KMS-11 (cell line): ENCODE measurements around the gene LRRC27.

ENCODE experiments used
- H2AFZ ChIP-seq: fragments of 200-600 bp; sonication (generic); 2 replicates; pipeline ENCODE4 v1.6.1; 2016; ENCODE audit warnings: antibody characterized with exemption, mixed run types, low read depth
- H3K27ac ChIP-seq: fragments of 200-600 bp; sonication (generic); 2 replicates; pipeline ENCODE4 v1.6.1; 2016; ENCODE audit warnings: mild to moderate bottlenecking, mixed run types
- H3K27me3 ChIP-seq: fragments of 200-600 bp; sonication (generic); 2 replicates; pipeline ENCODE4 v1.6.1; 2017; ENCODE audit warnings: mild to moderate bottlenecking, low read depth, mixed run types, moderate library complexity; ENCODE audit not compliant: insufficient read depth
- H3K36me3 ChIP-seq: fragments of 200-600 bp; sonication (generic); 2 replicates; pipeline ENCODE4 v1.6.1; 2017; ENCODE audit warnings: mild to moderate bottlenecking, mixed run types; ENCODE audit not compliant: insufficient read depth
- H3K4me1 ChIP-seq: fragments of 200-600 bp; sonication (generic); 2 replicates; pipeline ENCODE4 v1.6.1; 2016; ENCODE audit warnings: mild to moderate bottlenecking, low read depth, mixed run types; ENCODE audit not compliant: poor library complexity, severe bottlenecking
- H3K4me2 ChIP-seq: fragments of 200-600 bp; sonication (generic); 2 replicates; pipeline ENCODE4 v1.7.0; 2016; ENCODE audit warnings: mild to moderate bottlenecking, mixed run types
- H3K4me3 ChIP-seq: fragments of 200-600 bp; sonication (generic); IDR thresholded peaks from 2 replicates; pipeline ENCODE4 v1.6.1; 2017; ENCODE audit warnings: low read depth, low read length, mixed read lengths; ENCODE audit not compliant: insufficient read depth
- H3K79me2 ChIP-seq: fragments of 200-600 bp; sonication (generic); 2 replicates; pipeline ENCODE4 v1.6.1; 2016; ENCODE audit warnings: low read depth, mixed run types; ENCODE audit not compliant: insufficient read depth
- H3K9ac ChIP-seq: fragments of 200-600 bp; sonication (generic); 2 replicates; pipeline ENCODE4 v1.6.1; 2016; ENCODE audit warnings: mild to moderate bottlenecking, mixed run types
- H4K20me1 ChIP-seq: fragments of 200-600 bp; sonication (generic); 2 replicates; pipeline ENCODE4 v1.6.1; 2016; ENCODE audit warnings: mild to moderate bottlenecking, mixed run types; ENCODE audit not compliant: insufficient read depth
- TF ChIP-seq, protein P1 (sequence below): fragments of 200-600 bp; sonication (generic); conservative IDR thresholded peaks from 2 replicates; pipeline ENCODE4 v1.6.1; 2017; ENCODE audit warnings: low read depth, mild to moderate bottlenecking, antibody characterized with exemption, low read length, moderate library complexity, mixed read lengths

LRRC27 gene

DNA sequence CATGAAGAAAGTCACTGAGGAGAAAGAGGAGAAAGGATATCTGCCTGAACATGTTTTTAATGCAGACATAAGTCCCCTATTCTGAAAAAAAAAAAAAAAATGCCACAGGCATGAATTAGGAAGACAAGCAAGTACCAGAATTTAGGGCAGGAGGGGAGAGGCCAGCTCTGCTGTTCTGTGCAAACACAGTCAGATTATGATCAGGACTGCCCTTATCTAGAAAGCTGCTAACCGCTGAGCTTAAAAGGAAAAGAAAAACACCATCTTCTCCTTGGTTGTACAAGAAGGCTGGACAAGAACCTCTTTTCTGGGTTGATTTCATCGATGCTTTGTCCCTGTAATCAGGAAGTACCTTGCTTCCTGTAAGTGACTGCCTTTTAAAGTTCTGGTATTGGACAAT lies 49.7 kb downstream of the LRRC27 start:
- H3K9ac ChIP-seq: no peak overlapping the region
- no peak overlapping the region for H3K4me2 ChIP-seq
- H4K20me1 ChIP-seq: no peaks in the 10 kb centered on the region
- TF ChIP-seq, protein P1, sequence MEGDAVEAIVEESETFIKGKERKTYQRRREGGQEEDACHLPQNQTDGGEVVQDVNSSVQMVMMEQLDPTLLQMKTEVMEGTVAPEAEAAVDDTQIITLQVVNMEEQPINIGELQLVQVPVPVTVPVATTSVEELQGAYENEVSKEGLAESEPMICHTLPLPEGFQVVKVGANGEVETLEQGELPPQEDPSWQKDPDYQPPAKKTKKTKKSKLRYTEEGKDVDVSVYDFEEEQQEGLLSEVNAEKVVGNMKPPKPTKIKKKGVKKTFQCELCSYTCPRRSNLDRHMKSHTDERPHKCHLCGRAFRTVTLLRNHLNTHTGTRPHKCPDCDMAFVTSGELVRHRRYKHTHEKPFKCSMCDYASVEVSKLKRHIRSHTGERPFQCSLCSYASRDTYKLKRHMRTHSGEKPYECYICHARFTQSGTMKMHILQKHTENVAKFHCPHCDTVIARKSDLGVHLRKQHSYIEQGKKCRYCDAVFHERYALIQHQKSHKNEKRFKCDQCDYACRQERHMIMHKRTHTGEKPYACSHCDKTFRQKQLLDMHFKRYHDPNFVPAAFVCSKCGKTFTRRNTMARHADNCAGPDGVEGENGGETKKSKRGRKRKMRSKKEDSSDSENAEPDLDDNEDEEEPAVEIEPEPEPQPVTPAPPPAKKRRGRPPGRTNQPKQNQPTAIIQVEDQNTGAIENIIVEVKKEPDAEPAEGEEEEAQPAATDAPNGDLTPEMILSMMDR: no peak
- H3K4me1 ChIP-seq: no peaks in the 10 kb centered on the region
- H3K27me3 ChIP-seq: peaks cover 79% of the 10 kb centered on the region
- no peaks in the 10 kb centered on the region for H3K36me3 ChIP-seq
- H3K4me3 ChIP-seq: no peak overlapping the region
- no peak overlapping the region for H3K27ac ChIP-seq
- no peak overlapping the region for H2AFZ ChIP-seq
- no peaks in the 10 kb centered on the region for H3K79me2 ChIP-seq

DNA sequence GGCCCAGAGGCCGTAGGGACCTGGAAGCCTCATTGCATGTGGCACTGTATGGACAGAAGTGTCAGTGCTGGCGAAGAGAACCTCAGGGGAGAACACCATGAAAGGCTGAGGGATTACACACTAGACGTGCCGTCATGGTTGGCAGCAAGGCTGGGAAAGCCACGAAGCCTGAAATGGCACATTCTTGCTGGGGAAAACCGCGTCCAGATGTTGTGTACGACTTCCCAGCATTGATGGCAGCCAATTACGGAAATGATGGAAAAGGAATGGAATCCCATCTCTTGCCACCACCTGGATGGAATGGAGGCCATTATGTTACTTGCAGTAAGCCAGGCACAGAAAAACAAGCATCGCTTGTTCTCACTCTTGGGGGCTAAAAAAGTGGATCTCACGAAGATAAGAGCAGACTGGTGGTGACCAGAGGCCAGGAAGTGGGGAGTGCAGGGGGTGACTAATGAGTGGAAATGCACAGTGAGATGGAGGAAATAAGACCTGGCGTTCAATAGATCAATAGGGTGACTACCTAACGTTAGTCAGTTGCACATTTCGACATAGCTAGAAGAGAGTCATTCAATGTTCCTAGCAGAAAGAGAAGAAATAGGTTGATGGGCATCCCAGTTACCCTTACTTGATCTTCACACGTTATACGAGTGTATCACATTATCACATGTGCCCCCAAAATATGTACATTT lies 50.4 kb downstream of the LRRC27 start:
- no peaks in the 10 kb centered on the region for H4K20me1 ChIP-seq
- no peak overlapping the region for H3K4me2 ChIP-seq
- peaks cover under 1% of the 10 kb centered on the region for H3K4me1 ChIP-seq
- peaks cover 72% of the 10 kb centered on the region for H3K27me3 ChIP-seq
- no peaks in the 10 kb centered on the region for H3K79me2 ChIP-seq
- no peak overlapping the region for H3K4me3 ChIP-seq
- TF ChIP-seq, protein P1: no peak
- no peak overlapping the region for H3K27ac ChIP-seq
- H3K9ac ChIP-seq: no peak overlapping the region
- H3K36me3 ChIP-seq: no peaks in the 10 kb centered on the region
- H2AFZ ChIP-seq: no peak overlapping the region

DNA sequence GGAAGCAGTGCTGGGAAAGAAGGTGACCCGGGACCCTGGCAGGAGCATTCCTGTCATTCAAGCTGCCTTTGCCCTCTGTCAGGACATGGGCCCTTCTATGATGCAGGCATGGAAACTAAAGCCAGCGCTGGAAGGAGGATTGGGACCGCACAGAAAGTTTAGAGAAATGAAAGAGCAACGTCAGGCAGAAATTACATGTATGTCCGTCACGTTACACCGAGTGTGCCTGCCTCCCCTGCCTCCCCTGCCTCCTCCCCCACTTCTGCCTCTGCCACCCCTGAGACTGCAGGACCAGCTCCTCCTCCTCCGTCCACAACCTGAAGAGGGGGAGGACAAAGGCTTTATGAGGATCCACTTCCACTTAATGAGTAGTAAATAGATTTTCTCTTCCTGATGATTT lies 51.1 kb downstream of the LRRC27 start:
- no peak overlapping the region for H2AFZ ChIP-seq
- H3K79me2 ChIP-seq: no peaks in the 10 kb centered on the region
- TF ChIP-seq, protein P1: no peak
- peaks cover 65% of the 10 kb centered on the region for H3K27me3 ChIP-seq
- no peak overlapping the region for H3K4me3 ChIP-seq
- no peaks in the 10 kb centered on the region for H4K20me1 ChIP-seq
- no peaks in the 10 kb centered on the region for H3K36me3 ChIP-seq
- H3K4me1 ChIP-seq: peaks cover 5% of the 10 kb centered on the region
- H3K9ac ChIP-seq: no peak overlapping the region
- no peak overlapping the region for H3K27ac ChIP-seq
- H3K4me2 ChIP-seq: no peak overlapping the region

DNA sequence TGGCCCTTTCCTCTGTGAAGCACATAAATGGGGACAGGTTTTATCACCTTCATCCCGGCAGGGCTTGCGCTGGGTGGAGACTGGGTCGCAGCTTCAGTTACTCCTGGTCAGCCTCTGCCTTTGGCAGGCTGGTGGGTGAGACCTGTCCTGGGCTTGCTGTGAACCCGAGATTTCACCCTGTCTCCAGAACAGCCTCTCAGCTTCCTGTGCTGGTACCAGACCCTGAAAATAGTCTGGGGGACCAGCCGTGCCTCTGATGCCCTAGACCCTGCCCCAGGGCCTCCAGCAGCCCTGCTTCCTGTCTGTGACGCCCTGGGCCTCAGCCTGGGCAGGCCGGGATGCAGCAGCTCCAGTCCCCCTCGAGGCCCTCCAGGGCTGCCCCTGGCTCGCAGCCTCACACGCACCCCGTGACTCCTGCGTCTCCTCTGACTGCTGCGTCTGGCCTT lies 51.8 kb downstream of the LRRC27 start:
- Histone ChIP-seq H3K27ac (no peak overlapping the region), H3K4me3 (no peak overlapping the region), H3K36me3 (no peaks in the 10 kb centered on the region), H4K20me1 (no peaks in the 10 kb centered on the region), H2AFZ (no peak overlapping the region), H3K9ac (no peak overlapping the region), H3K27me3 (peaks cover 58% of the 10 kb centered on the region), H3K4me1 (peaks cover 5% of the 10 kb centered on the region), H3K79me2 (no peaks in the 10 kb centered on the region), H3K4me2 (no peak overlapping the region)
- TF ChIP-seq, protein P1: no peak
